DOHH2 (cell line): ENCODE measurements around the gene MGAT1.

Source experiments
- CTCF ChIP-seq: fragments of 200-600 bp; sonication (generic); IDR thresholded peaks from one replicate; pipeline ENCODE4 v1.5.1; 2014; ENCODE audit warnings: antibody characterized with exemption, mild to moderate bottlenecking, low read depth, low read length; ENCODE audit not compliant: poor library complexity, severe bottlenecking
- EZH2phosphoT487 ChIP-seq: fragments of 200-600 bp; sonication (generic); IDR thresholded peaks from 2 replicates; pipeline ENCODE4 v1.6.1; 2017; ENCODE audit warnings: borderline replicate concordance, mild to moderate bottlenecking, antibody characterized with exemption, low read length, moderate library complexity, mixed read lengths

DNA sequence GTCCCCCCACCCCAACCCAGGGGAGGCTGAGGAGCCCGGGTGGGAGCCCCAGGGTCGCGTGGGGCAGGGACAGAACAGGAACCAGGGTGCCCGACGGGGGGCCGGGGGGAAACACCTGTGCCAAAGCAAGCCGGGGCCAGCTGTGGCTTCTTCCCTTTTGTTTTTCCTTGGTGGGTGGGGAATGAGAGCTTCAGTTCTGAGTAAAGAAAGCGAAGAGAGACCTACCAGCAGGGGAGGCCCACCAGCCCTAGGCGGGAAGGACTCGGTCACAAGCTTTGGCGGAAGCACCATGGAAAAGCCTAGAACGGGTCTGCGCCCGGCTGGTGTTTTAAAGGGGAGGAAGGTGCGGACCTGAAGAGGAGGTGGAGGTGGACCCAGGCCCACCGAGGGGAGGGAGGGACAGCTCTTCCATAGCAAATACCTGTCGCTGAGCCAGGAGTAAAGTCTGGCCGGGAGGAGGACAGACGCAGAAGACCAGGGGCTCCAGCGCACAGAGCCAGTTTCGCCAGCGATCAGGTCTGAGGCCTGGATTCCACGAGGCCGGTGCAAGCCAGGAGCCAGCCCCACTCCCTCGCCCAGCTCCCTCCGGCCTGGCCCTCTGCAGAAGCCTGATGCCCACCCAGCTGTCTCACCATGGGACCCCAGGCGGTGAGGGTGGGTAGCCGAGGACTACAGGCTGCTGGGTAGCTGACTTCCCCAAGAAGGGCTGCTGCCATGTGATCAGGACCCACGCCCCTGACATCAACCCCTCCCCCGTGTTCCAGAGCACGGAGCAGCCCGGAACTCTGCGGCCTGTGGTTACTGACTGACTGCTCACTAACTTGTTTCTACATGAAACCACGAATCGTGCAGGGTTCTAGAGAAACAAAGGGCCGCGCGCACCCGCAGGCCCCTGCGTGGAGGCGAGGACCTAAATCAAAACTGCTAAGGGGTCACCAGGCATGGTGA is 849 bp upstream of the MGAT1 start:
- TF ChIP-seq CTCF (peak; percentile 29), EZH2phosphoT487 (no peak)
